SK-N-MC (cell line): ENCODE results near the gene TMEM236.

Experiments
- EZH2 ChIP-seq: fragments of 200-600 bp; sonication (generic); IDR thresholded peaks from one replicate; pipeline ENCODE4 v1.6.1; 2017; ENCODE audit warnings: antibody characterized with exemption
- FOXP2 ChIP-seq: optimal IDR thresholded peaks from 2 replicates; pipeline ENCODE3; 2011; ENCODE audit warnings: mild to moderate bottlenecking, moderate library complexity; ENCODE audit not compliant: insufficient read depth; ENCODE audit errors: extremely low read length, control extremely low read depth
- POLR2AphosphoS5 ChIP-seq: IDR thresholded peaks from 2 replicates; pipeline ENCODE4 v1.6.1; 2012; ENCODE audit warnings: mild to moderate bottlenecking, low read depth, low read length, borderline replicate concordance

DNA sequence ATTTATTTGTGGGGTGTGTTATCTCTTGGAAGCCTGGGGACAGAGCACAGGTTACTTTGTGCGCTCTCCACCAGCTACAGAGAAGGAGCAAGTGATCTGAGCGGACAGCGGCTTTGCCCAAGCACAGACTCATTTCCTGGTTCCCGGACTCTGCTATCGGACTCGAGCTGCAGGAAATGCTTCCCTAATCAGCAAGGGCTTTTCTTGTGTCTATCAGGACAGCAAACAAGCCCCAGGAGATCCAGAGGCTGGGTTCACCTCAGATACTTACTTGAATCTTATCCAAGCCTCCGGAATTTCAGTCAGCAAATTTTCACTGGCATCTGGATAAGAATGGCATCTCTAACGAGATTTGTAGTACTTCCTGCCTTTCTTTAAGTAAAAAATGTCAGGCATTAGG, 84.9 kb downstream of the TMEM236 start:
- TF ChIP-seq POLR2AphosphoS5 (no peak), EZH2 (no peak), FOXP2 (no peak)
